Aorta (tissue), 5 donors: ENCODE data around the gene FNBP1L. TPM values are rescaled to one million over a fixed set of nuclear protein-coding genes. Genes with fewer than 3 reads are reported as not detected.
"Not testable (repeated sequence)": the region's sequence is repeated elsewhere in the genome, so short reads cannot be mapped to it uniquely, and the experiment has no call there.

ENCODE experiments used
- ATAC-seq: fragments of 200-7000 bp; cut with Tn5 transposase; one replicate; pipeline ENCODE4 v1.9.1; 2022; ENCODE audit warnings: moderate library complexity; ENCODE audit not compliant: low FRiP score
- DNase-seq, 2 donors: peaks; one replicate each; pipeline ENCODE4 v3.0.0-alpha.2; 2020
- H3K27ac ChIP-seq, 2 donors: one replicate each; pipeline ENCODE4 v1.5.1; 2013; ENCODE audit warnings: low read length in 2 of 2, mild to moderate bottlenecking in 2 of 2, moderate library complexity in 2 of 2, control low read depth in 1 of 2, inconsistent platforms in 1 of 2, low read depth in 1 of 2
- H3K27me3 ChIP-seq, 2 donors: one replicate each; pipeline ENCODE4 v1.6.1; 2013; ENCODE audit warnings: control low read depth in 1 of 2, low read length in 1 of 2, mild to moderate bottlenecking in 1 of 2, moderate library complexity in 1 of 2; ENCODE audit not compliant: insufficient read depth in 2 of 2, control insufficient read depth in 1 of 2
- H3K36me3 ChIP-seq, 2 donors: one replicate each; pipeline ENCODE4 v1.6.1; 2013; ENCODE audit warnings: control low read depth in 1 of 2, low read length in 1 of 2, mild to moderate bottlenecking in 1 of 2; ENCODE audit not compliant: insufficient read depth in 2 of 2, control insufficient read depth in 1 of 2
- H3K4me1 ChIP-seq, 2 donors: one replicate each; pipeline ENCODE4 v1.6.1; 2013; ENCODE audit warnings: low read length in 2 of 2, control low read depth in 1 of 2, mild to moderate bottlenecking in 1 of 2, moderate library complexity in 1 of 2; ENCODE audit not compliant: insufficient read depth in 2 of 2, control insufficient read depth in 1 of 2
- H3K4me3 ChIP-seq, 2 donors: one replicate each; pipeline ENCODE4 v1.5.1; 2013; ENCODE audit warnings: low read length in 2 of 2, control low read depth in 1 of 2, mild to moderate bottlenecking in 1 of 2
- H3K9me3 ChIP-seq: one replicate; pipeline ENCODE4 v1.6.1; 2013; ENCODE audit warnings: mild to moderate bottlenecking, low read length; ENCODE audit not compliant: control insufficient read depth
- WGBS, 2 donors: extraction: QIAGEN DNeasy Blood & Tissue Kit; methylation state at CpG; one replicate each; pipeline ENCODE4 v1.1.7; 2013; 5-methylcytosine and 5-hydroxymethylcytosine counted together
- intact Hi-C, 2 donors: fragments of 100-400 bp; cut with DNase I; formaldehyde crosslinking; loops; one replicate each; pipeline versions ENCODE4 v1.14.2 to v1.15.0; 2022
- polyA plus RNA-seq, 2 donors: library from polyadenylated mRNA; stranded (reverse); fragments of 200-250 nt; gene quantifications; one replicate each; pipeline ENCODE4 v1.2.3, GENCODE V29; 2013
- total RNA-seq, 2 donors: library from RNA; stranded (reverse); fragmentation: NEBNext Ultra II Directional; extraction: Animal tissue kit (Norgen Biotek cat#: 25700); gene quantifications; one replicate each; pipeline ENCODE4 v1.2.1, GENCODE V29; 2021
- donor health status: healthy with polysubstance abuse.
- donor health status: Bipolar disorder and iron deficiency.
- donor health status: DM: no; HTN: no; CAD: no.
- donor health status: DM: no; HTN: no; CAD: no.
- donor health status: DM: yes; HTN: yes; CAD: no.

FNBP1L gene
- total and polyA plus RNA-seq, 4 donors, result 2.5 to 28.6 (median 11.1) TPM

- H3K4me3 ChIP-seq, H3K36me3 ChIP-seq, H3K4me1 ChIP-seq, DNase-seq, H3K27me3 ChIP-seq, H3K27ac ChIP-seq, intact Hi-C loops, H3K9me3 ChIP-seq, ATAC-seq: not testable (repeated sequence)
- 38 to 55% methylated on average over 4 of the region's 4 CpGs for WGBS, 2 donors
Observed at GRCh38 chr1:93553886-93554490, 106.1 kb downstream of the FNBP1L start.

- ATAC-seq (no peak), DNase-seq (no peak)
- intact Hi-C loops, result no loop called here
- Histone ChIP-seq H3K4me3 (no peak overlapping the region), H3K27ac (no peak overlapping the region), H3K9me3 (no peaks in the 10 kb centered on the region), H3K36me3 (peaks cover 0 to 3% of the 10 kb centered on the region in 2 donors), H3K27me3 (no peaks in the 10 kb centered on the region), H3K4me1 (no peaks in the 10 kb centered on the region)
- 71 to 82% methylated on average over 7 of the region's 7 CpGs for WGBS, 2 donors
Observed at GRCh38 chr1:93554883-93555872, 107.3 kb downstream of the FNBP1L start.

GRCh38 chr1:93556291-93556690 lies 108.4 kb downstream of the FNBP1L start:
- H3K27ac ChIP-seq, result no peak overlapping the region
- H3K4me3 ChIP-seq, result no peak overlapping the region
- no peak for DNase-seq
- H3K36me3 ChIP-seq, result peaks cover 0 to 3% of the 10 kb centered on the region in 2 donors
- no peaks in the 10 kb centered on the region for H3K9me3 ChIP-seq
- no peaks in the 10 kb centered on the region for H3K4me1 ChIP-seq
- no peaks in the 10 kb centered on the region for H3K27me3 ChIP-seq
- ATAC-seq, result no peak
- intact Hi-C loops, result no loop called here
- WGBS, 2 donors, result 88 to 92% methylated on average over 2 of the region's 2 CpGs

- WGBS, 2 donors, result 85 to 86% methylated on average over 2 of the region's 2 CpGs
- DNase-seq, result no peak
- Histone ChIP-seq H3K27ac (no peak overlapping the region), H3K27me3 (no peaks in the 10 kb centered on the region), H3K4me3 (no peak overlapping the region), H3K4me1 (no peaks in the 10 kb centered on the region), H3K9me3 (no peaks in the 10 kb centered on the region), H3K36me3 (peaks cover 0 to 3% of the 10 kb centered on the region in 2 donors)
- intact Hi-C loops, result no loop called here
- ATAC-seq, result no peak
Observed at GRCh38 chr1:93559045-93559444, 111.1 kb downstream of the FNBP1L start.

GRCh38 chr1:93559695-93560094 lies 111.8 kb downstream of the FNBP1L start:
- Histone ChIP-seq H3K4me1 (no peaks in the 10 kb centered on the region), H3K36me3 (peaks cover 0 to 3% of the 10 kb centered on the region in 2 donors), H3K9me3 (no peaks in the 10 kb centered on the region), H3K27me3 (no peaks in the 10 kb centered on the region), H3K4me3 (no peak overlapping the region), H3K27ac (no peak overlapping the region)
- DNase-seq (no peak), ATAC-seq (no peak)
- intact Hi-C loops, result no loop called here

- DNase-seq (no peak), ATAC-seq (no peak)
- Histone ChIP-seq H3K4me1 (peaks cover 0 to 3% of the 10 kb centered on the region in 2 donors), H3K36me3 (peaks cover 0 to 13% of the 10 kb centered on the region in 2 donors), H3K27ac (peak overlapping the region in 1 of 2 donors; percentile 84), H3K9me3 (no peaks in the 10 kb centered on the region), H3K4me3 (no peak overlapping the region), H3K27me3 (no peaks in the 10 kb centered on the region)
- WGBS, 2 donors, result 23 to 29% methylated on average over 4 of the region's 4 CpGs
- intact Hi-C loops, result no loop called here
Observed at GRCh38 chr1:93565496-93566206, 117.7 kb downstream of the FNBP1L start.

- intact Hi-C loops, result no loop called here
- H3K36me3 ChIP-seq, result peaks cover 0 to 13% of the 10 kb centered on the region in 2 donors
- H3K4me1 ChIP-seq, result peaks cover 0 to 3% of the 10 kb centered on the region in 2 donors
- H3K9me3 ChIP-seq, result no peaks in the 10 kb centered on the region
- H3K27me3 ChIP-seq, result no peaks in the 10 kb centered on the region
- ATAC-seq (no peak), DNase-seq (no peak)
- no peak overlapping the region for H3K4me3 ChIP-seq
- H3K27ac ChIP-seq, result peak overlapping the region in 1 of 2 donors; percentile 52
- WGBS, 2 donors, result 77 to 80% methylated on average over 10 of the region's 10 CpGs
Observed at GRCh38 chr1:93566227-93566626, 118.3 kb downstream of the FNBP1L start.

GRCh38 chr1:93567255-93567918 lies 119.5 kb downstream of the FNBP1L start:
- DNase-seq (no peak), ATAC-seq (no peak)

More at GRCh38 chr1:93567255-93567918, 119.5 kb downstream of the FNBP1L start:
- intact Hi-C loops, result no loop called here
- Histone ChIP-seq H3K36me3 (peaks cover 0 to 13% of the 10 kb centered on the region in 2 donors), H3K27ac (no peak overlapping the region), H3K4me1 (peaks cover 0 to 3% of the 10 kb centered on the region in 2 donors), H3K4me3 (no peak overlapping the region), H3K27me3 (no peaks in the 10 kb centered on the region), H3K9me3 (no peaks in the 10 kb centered on the region)
- 80 to 84% methylated on average over 15 of the region's 15 CpGs for WGBS, 2 donors
